Mesenchymal stem cell (in vitro differentiated cells and primary cell): ENCODE measurements around the gene HEXIM1.
"Not testable (repeated sequence)": the region's sequence is repeated elsewhere in the genome, so short reads cannot be mapped to it uniquely, and the experiment has no call there.

ENCODE experiments used
- DNase-seq: peaks from one replicate; pipeline ENCODE4 v3.0.0-alpha.2; 2013
- H2AFZ ChIP-seq: one replicate; pipeline ENCODE4 v1.6.1; 2013; ENCODE audit warnings: low read depth, mild to moderate bottlenecking, control low read depth, inconsistent platforms, low read length, moderate library complexity
- H2AK5ac ChIP-seq: 2 replicates; pipeline ENCODE4 v1.6.1; 2013; ENCODE audit warnings: low read length, moderate library complexity, mild to moderate bottlenecking, inconsistent platforms; ENCODE audit not compliant: severe bottlenecking
- H2BK120ac ChIP-seq: one replicate; pipeline ENCODE4 v1.6.1; 2013; ENCODE audit warnings: low read depth, mild to moderate bottlenecking, inconsistent platforms, low read length, moderate library complexity
- H2BK12ac ChIP-seq, 2 experiments: one replicate each; pipeline ENCODE4 v1.6.1; 2013; ENCODE audit warnings: inconsistent platforms in 2 of 2, low read length in 2 of 2, mild to moderate bottlenecking in 2 of 2, moderate library complexity in 2 of 2, control low read depth in 1 of 2
- H2BK15ac ChIP-seq: one replicate; pipeline ENCODE4 v1.6.1; 2013; ENCODE audit warnings: mild to moderate bottlenecking, low read depth, inconsistent platforms; ENCODE audit not compliant: poor library complexity, severe bottlenecking
- H2BK5ac ChIP-seq: 2 replicates; pipeline ENCODE4 v1.6.1; 2013; ENCODE audit warnings: low read depth, mild to moderate bottlenecking, low read length, control low read depth, inconsistent platforms; ENCODE audit not compliant: poor library complexity, severe bottlenecking
- H3K14ac ChIP-seq, 2 experiments: one replicate each; pipeline ENCODE4 v1.6.1; 2013; ENCODE audit warnings: inconsistent platforms in 2 of 2, low read length in 2 of 2, control low read depth in 1 of 2, mild to moderate bottlenecking in 1 of 2, moderate library complexity in 1 of 2
- H3K18ac ChIP-seq, 2 experiments: one replicate each; pipeline ENCODE4 v1.6.1; 2013; ENCODE audit warnings: inconsistent platforms in 2 of 2, low read length in 2 of 2, control low read depth in 1 of 2, low read depth in 1 of 2, mild to moderate bottlenecking in 1 of 2
- H3K23ac ChIP-seq, 2 experiments: one replicate each; pipeline ENCODE4 v1.6.1; 2013; ENCODE audit warnings: inconsistent platforms in 2 of 2, low read length in 2 of 2, mild to moderate bottlenecking in 2 of 2, moderate library complexity in 2 of 2, control low read depth in 1 of 2
- H3K27ac ChIP-seq: 2 replicates; pipeline ENCODE4 v1.5.1; 2013; ENCODE audit warnings: mild to moderate bottlenecking, moderate library complexity, low read length, control low read depth, inconsistent platforms; ENCODE audit not compliant: poor library complexity, severe bottlenecking
- H3K27me3 ChIP-seq, 2 experiments: 2 replicates each; pipeline versions ENCODE4 v1.6.1 to v1.7.0; 2013; ENCODE audit warnings: low read length in 2 of 2, mild to moderate bottlenecking in 2 of 2, moderate library complexity in 2 of 2, control low read depth in 1 of 2, inconsistent platforms in 1 of 2; ENCODE audit not compliant: control insufficient read depth in 1 of 2, insufficient read depth in 1 of 2
- H3K36me3 ChIP-seq, 2 experiments: 2 replicates each; pipeline versions ENCODE4 v1.6.1 to v1.7.0; 2013; ENCODE audit warnings: low read length in 2 of 2, control low read depth in 1 of 2, inconsistent platforms in 1 of 2, low read depth in 1 of 2, mild to moderate bottlenecking in 1 of 2; ENCODE audit not compliant: insufficient read depth in 2 of 2, control insufficient read depth in 1 of 2
- H3K4ac ChIP-seq, 2 experiments: one replicate each; pipeline ENCODE4 v1.6.1; 2013; ENCODE audit warnings: inconsistent platforms in 2 of 2, low read length in 2 of 2, mild to moderate bottlenecking in 2 of 2, moderate library complexity in 2 of 2, control low read depth in 1 of 2, low read depth in 1 of 2
- H3K4me1 ChIP-seq: 2 replicates; pipeline ENCODE4 v1.6.1; 2013; ENCODE audit warnings: low read depth, low read length, control low read depth; ENCODE audit not compliant: control insufficient read depth, insufficient read depth
- H3K4me2 ChIP-seq: 2 replicates; pipeline ENCODE4 v1.6.1; 2013; ENCODE audit warnings: low read length, mild to moderate bottlenecking, inconsistent platforms; ENCODE audit not compliant: poor library complexity, severe bottlenecking
- H3K4me3 ChIP-seq, 2 experiments: 2 replicates each; pipeline versions ENCODE4 v1.5.1 to v1.7.0; 2013; ENCODE audit warnings: low read length in 2 of 2, mild to moderate bottlenecking in 2 of 2, control low read depth in 1 of 2, low read depth in 1 of 2; ENCODE audit not compliant: insufficient read depth in 1 of 2
- H3K79me1 ChIP-seq: replicated peaks from 2 replicates; pipeline ENCODE4 v1.6.1; 2013; ENCODE audit warnings: mild to moderate bottlenecking, control low read depth, low read length, inconsistent platforms; ENCODE audit not compliant: poor library complexity, severe bottlenecking
- H3K9ac ChIP-seq: 2 replicates; pipeline ENCODE4 v1.7.0; 2013; ENCODE audit warnings: mild to moderate bottlenecking, low read length, moderate library complexity
- H3K9me3 ChIP-seq: 2 replicates; pipeline ENCODE4 v1.7.0; 2013; ENCODE audit warnings: mild to moderate bottlenecking, low read length; ENCODE audit not compliant: control insufficient read depth
- H4K8ac ChIP-seq: one replicate; pipeline ENCODE4 v1.6.1; 2013; ENCODE audit warnings: inconsistent platforms, mild to moderate bottlenecking, low read length, moderate library complexity
- H4K91ac ChIP-seq: one replicate; pipeline ENCODE4 v1.6.1; 2013; ENCODE audit warnings: mild to moderate bottlenecking, low read length, inconsistent platforms
- WGBS: methylation state at CpG from one replicate; pipeline ENCODE4 v1.1.7; 2013; ENCODE audit warnings: mixed read lengths; 5-methylcytosine and 5-hydroxymethylcytosine counted together

Gene HEXIM1

DNA sequence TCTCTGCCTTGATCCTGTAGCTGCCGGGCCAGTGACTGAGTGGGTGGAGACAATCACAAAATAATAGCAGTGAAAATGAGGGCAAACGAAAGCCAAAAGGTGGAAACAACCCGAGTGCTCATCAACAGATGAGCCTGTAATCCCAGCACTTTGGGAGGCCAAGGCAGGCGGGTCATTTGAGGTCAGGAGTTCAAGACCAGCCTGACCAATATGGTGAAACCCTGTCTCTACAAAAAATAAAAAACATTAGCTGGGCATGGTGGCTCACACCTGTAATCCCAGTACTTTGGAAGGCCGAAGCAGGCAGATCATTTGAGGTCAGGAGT, 23.5 kb upstream of the HEXIM1 start:
- not testable (repeated sequence) for DNase-seq, H3K9me3 ChIP-seq, H3K27me3 ChIP-seq, H2BK5ac ChIP-seq, H3K4me2 ChIP-seq, H2AFZ ChIP-seq
- Histone ChIP-seq H2BK12ac (peak overlapping the region; percentile 95 to 97), H3K27ac (peak overlapping the region; percentile 86), H2BK15ac (peak overlapping the region; percentile 30), H3K4me1 (peaks cover 44% of the 10 kb centered on the region), H3K14ac (peak overlapping the region in 1 of 2 experiments; percentile 63), H3K9ac (peak overlapping the region; percentile 73), H3K23ac (peak overlapping the region in 1 of 2 experiments; percentile 60), H2BK120ac (peak overlapping the region; percentile 94), H3K18ac (peak overlapping the region; percentile 91 to 94), H4K91ac (peak overlapping the region; percentile 94), H3K4me3 (peak overlapping the region in 1 of 2 experiments; percentile 29), H4K8ac (peak overlapping the region; percentile 82), H3K36me3 (peaks cover under 1 to 29% of the 10 kb centered on the region in 2 experiments), H3K4ac (peak overlapping the region; percentile 85 to 93), H3K79me1 (peaks cover 25% of the 10 kb centered on the region), H2AK5ac (peak overlapping the region; percentile 99)
- 73% methylated on average over 5 of the region's 5 CpGs for WGBS

DNA sequence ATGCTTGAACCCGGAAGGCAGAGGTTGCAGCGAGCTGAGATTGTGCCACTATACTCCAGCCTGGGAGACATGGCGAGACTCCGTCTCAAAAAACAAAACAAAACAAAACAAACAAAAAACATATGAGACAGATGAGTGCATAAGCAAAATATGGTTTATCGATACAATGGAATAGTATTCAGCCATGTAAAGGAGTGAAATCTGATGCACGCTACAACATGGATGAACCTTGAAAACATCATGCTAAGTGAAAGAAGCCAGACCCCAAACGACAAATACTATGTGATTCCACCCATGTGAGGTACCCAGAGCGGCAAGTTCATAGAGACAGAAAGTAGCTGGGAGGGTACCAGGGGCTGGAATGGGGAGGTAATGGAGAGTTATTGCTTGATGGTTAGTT, 22.8 kb upstream of the HEXIM1 start:
- Histone ChIP-seq H3K4ac (no peak overlapping the region), H3K4me2 (no peak overlapping the region), H3K23ac (no peak overlapping the region), H3K14ac (no peak overlapping the region), H3K4me1 (peaks cover 50% of the 10 kb centered on the region), H2BK5ac (no peak overlapping the region), H3K9me3 (no peaks in the 10 kb centered on the region), H2BK120ac (no peak overlapping the region), H3K36me3 (peaks cover 0 to 25% of the 10 kb centered on the region in 2 experiments), H3K9ac (no peak overlapping the region), H4K8ac (no peak overlapping the region), H3K27ac (no peak overlapping the region), H3K4me3 (no peak overlapping the region), H4K91ac (no peak overlapping the region), H3K18ac (no peak overlapping the region), H3K79me1 (peaks cover 21% of the 10 kb centered on the region), H2AK5ac (peak overlapping the region; percentile 63), H2AFZ (no peak overlapping the region), H3K27me3 (no peaks in the 10 kb centered on the region), H2BK15ac (no peak overlapping the region), H2BK12ac (peak overlapping the region in 1 of 2 experiments; percentile 56)
- 96% methylated on average over 6 of the region's 8 CpGs for WGBS
- DNase-seq: no peak

DNA sequence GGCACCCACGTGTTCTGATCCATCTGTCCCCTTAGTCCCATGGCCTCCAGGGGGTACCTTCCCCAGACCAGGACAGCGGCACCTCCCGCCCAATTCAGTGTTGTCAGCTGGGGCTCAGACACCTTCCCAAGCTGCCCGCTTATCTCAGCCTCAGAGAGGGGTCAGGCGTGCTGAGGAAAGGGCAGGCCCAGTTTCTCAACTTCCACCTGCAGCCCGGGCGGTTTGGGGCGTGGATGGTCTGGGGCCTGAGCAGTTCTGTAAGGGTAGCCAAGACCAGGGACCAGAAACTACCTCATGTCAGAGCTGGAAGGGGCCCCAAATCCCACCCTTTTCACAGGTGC, 21.1 kb upstream of the HEXIM1 start:
- no peak overlapping the region for H3K4me3 ChIP-seq
- peaks cover 62% of the 10 kb centered on the region for H3K4me1 ChIP-seq
- no peak overlapping the region for H2BK120ac ChIP-seq
- no peaks in the 10 kb centered on the region for H3K9me3 ChIP-seq
- no peak overlapping the region for H2BK15ac ChIP-seq
- H2BK5ac ChIP-seq: peak overlapping the region; percentile 21
- peak overlapping the region in 1 of 2 experiments; percentile 70 for H3K4ac ChIP-seq
- H3K9ac ChIP-seq: peak overlapping the region; percentile 45
- H2AFZ ChIP-seq: no peak overlapping the region
- peaks cover 21% of the 10 kb centered on the region for H3K79me1 ChIP-seq
- peak overlapping the region; percentile 99 for H4K91ac ChIP-seq
- 93% methylated on average over 8 of the region's 8 CpGs for WGBS
- peak overlapping the region in 1 of 2 experiments; percentile 89 for H3K14ac ChIP-seq
- H3K27me3 ChIP-seq: no peaks in the 10 kb centered on the region
- peak overlapping the region; percentile 93 for H3K27ac ChIP-seq
- peaks cover 0 to 12% of the 10 kb centered on the region in 2 experiments for H3K36me3 ChIP-seq
- H3K4me2 ChIP-seq: peak overlapping the region; percentile 1
- peak overlapping the region in 1 of 2 experiments; percentile 27 for H3K23ac ChIP-seq
- peak overlapping the region; percentile 98 for H2AK5ac ChIP-seq
- peak overlapping the region; percentile 15 to 76 for H3K18ac ChIP-seq
- H2BK12ac ChIP-seq: peak overlapping the region; percentile 29 to 31
- no peak for DNase-seq
- H4K8ac ChIP-seq: peak overlapping the region; percentile 95

DNA sequence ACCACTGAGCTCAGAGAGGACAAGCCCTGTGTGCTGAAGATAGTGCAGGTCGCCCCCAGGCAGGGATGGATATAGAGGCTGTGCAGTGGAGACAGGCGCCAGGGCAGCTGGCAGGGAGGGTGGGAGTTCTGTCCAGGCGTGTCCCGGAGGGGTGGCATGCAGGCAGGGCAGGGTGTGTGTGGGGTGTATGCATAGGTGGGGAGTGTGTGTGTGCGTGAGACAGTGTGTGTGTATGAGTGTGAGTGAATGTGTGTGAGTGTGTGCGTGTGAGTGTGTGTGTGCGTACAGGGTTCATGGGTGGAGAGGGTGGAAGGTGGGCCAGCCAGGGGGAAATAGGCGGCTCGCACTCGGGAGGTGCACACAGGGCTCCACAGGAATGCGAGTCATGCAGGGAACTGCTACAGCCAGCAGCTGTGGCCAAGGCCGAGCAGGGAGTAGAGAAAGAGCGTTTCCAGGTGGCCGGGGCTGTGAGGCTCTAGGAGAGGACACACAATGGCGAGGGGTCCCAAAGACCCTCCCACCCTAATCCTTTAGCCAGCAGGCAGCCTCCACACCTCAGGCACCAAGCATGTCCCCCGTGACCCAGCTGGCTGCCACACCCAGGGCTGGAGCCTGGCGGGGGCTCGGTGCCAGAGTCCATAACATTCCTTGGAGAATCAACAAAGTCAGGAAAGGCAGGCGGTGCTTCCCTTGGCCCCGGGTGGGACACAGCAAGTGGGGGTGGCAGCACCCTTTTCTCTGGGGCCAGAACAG, 20.6 kb upstream of the HEXIM1 start:
- Histone ChIP-seq H3K79me1 (peaks cover 17% of the 10 kb centered on the region), H2BK120ac (peak overlapping the region; percentile 87), H3K23ac (peak overlapping the region in 1 of 2 experiments; percentile 27), H4K91ac (peak overlapping the region; percentile 99), H2AK5ac (peak overlapping the region; percentile 100), H3K9me3 (no peaks in the 10 kb centered on the region), H3K4ac (peak overlapping the region; percentile 52 to 98), H3K4me2 (peak overlapping the region; percentile 2), H3K9ac (peak overlapping the region; percentile 45), H4K8ac (peak overlapping the region; percentile 95), H2BK15ac (peak overlapping the region; percentile 6), H2AFZ (no peak overlapping the region), H3K18ac (peak overlapping the region; percentile 15 to 76), H3K14ac (peak overlapping the region in 1 of 2 experiments; percentile 93), H3K4me3 (peak overlapping the region in 1 of 2 experiments; percentile 49), H3K27ac (peak overlapping the region; percentile 93), H3K27me3 (no peaks in the 10 kb centered on the region), H2BK5ac (peak overlapping the region; percentile 90), H3K36me3 (peaks cover 0 to 12% of the 10 kb centered on the region in 2 experiments), H3K4me1 (peaks cover 60% of the 10 kb centered on the region), H2BK12ac (peak overlapping the region; percentile 29 to 31)
- 53% methylated on average over 14 of the region's 20 CpGs for WGBS
- peak; percentile 57 for DNase-seq
